WERI-Rb-1 (cell line): ENCODE results near the gene LRBA.
"Not testable (repeated sequence)": the region's sequence is repeated elsewhere in the genome, so short reads cannot be mapped to it uniquely, and the experiment has no call there.

ENCODE experiments used
- DNase-seq: peaks from one replicate; pipeline ENCODE4 v3.0.0-alpha.2; 2020
- H3K27ac ChIP-seq: fragments of 250-450 bp; sonication (Bioruptor Pico); 2 replicates; pipeline ENCODE4 v1.5.1; 2020; ENCODE audit warnings: mild to moderate bottlenecking, moderate library complexity
- H3K27me3 ChIP-seq: fragments of 250-450 bp; sonication (Bioruptor Pico); 2 replicates; pipeline ENCODE4 v1.5.1; 2021; ENCODE audit warnings: mild to moderate bottlenecking, low read depth, moderate library complexity; ENCODE audit not compliant: insufficient read depth, severe bottlenecking
- H3K36me3 ChIP-seq: fragments of 250-450 bp; sonication (Bioruptor Pico); 2 replicates; pipeline ENCODE4 v1.5.1; 2020; ENCODE audit warnings: mild to moderate bottlenecking, moderate library complexity
- H3K4me3 ChIP-seq: 2 replicates; pipeline ENCODE4 v1.5.1; 2011; ENCODE audit warnings: low read depth, mild to moderate bottlenecking, control low read depth, low read length
- H3K9me3 ChIP-seq: fragments of 250-450 bp; sonication (Bioruptor Pico); 2 replicates; pipeline ENCODE4 v1.5.1; 2021; ENCODE audit warnings: mild to moderate bottlenecking, moderate library complexity; ENCODE audit not compliant: severe bottlenecking
- CTCF ChIP-seq: IDR thresholded peaks from 2 replicates; pipeline ENCODE4 v1.5.1; 2011; ENCODE audit warnings: low read depth, mild to moderate bottlenecking, control low read depth, inconsistent platforms, low read length

Gene LRBA

GRCh38 chr4:150387981-150388380 is 627.1 kb downstream of the LRBA start:
- TF ChIP-seq CTCF: no peak
- H3K27ac ChIP-seq: no peak overlapping the region
- H3K4me3 ChIP-seq: no peak overlapping the region
- H3K9me3 ChIP-seq: no peaks in the 10 kb centered on the region
- no peaks in the 10 kb centered on the region for H3K27me3 ChIP-seq
- no peaks in the 10 kb centered on the region for H3K36me3 ChIP-seq
- DNase-seq: no peak

- H3K9me3 ChIP-seq, DNase-seq, H3K27ac ChIP-seq, H3K4me3 ChIP-seq, H3K27me3 ChIP-seq, H3K36me3 ChIP-seq: not testable (repeated sequence)
Measured at GRCh38 chr4:150386415-150386814, 628.7 kb downstream of the LRBA start.

- peak; percentile 16 for DNase-seq
- Histone ChIP-seq H3K9me3 (no peaks in the 10 kb centered on the region), H3K36me3 (no peaks in the 10 kb centered on the region), H3K27me3 (no peaks in the 10 kb centered on the region), H3K27ac (no peak overlapping the region; the same call in 1 of the 2 replicates), H3K4me3 (no peak overlapping the region)
- no peak for TF ChIP-seq CTCF
Measured at GRCh38 chr4:150385606-150386005, 629.5 kb downstream of the LRBA start.

GRCh38 chr4:150384249-150384648 is 630.8 kb downstream of the LRBA start:
- no peaks in the 10 kb centered on the region for H3K9me3 ChIP-seq
- H3K4me3 ChIP-seq: no peak overlapping the region
- H3K27me3 ChIP-seq: no peaks in the 10 kb centered on the region
- no peak for TF ChIP-seq CTCF
- no peak overlapping the region for H3K27ac ChIP-seq
- H3K36me3 ChIP-seq: no peaks in the 10 kb centered on the region
- DNase-seq: no peak

GRCh38 chr4:150382028-150382427 is 633.1 kb downstream of the LRBA start:
- no peak for TF ChIP-seq CTCF
- no peak overlapping the region for H3K4me3 ChIP-seq
- H3K36me3 ChIP-seq: no peaks in the 10 kb centered on the region
- H3K27me3 ChIP-seq: no peaks in the 10 kb centered on the region
- DNase-seq: no peak
- no peaks in the 10 kb centered on the region for H3K9me3 ChIP-seq
- no peak overlapping the region for H3K27ac ChIP-seq

GRCh38 chr4:150381609-150382008 is 633.5 kb downstream of the LRBA start:
- Histone ChIP-seq H3K27ac (no peak overlapping the region), H3K27me3 (no peaks in the 10 kb centered on the region), H3K9me3 (no peaks in the 10 kb centered on the region), H3K36me3 (no peaks in the 10 kb centered on the region), H3K4me3 (no peak overlapping the region)
- no peak for TF ChIP-seq CTCF
- no peak for DNase-seq
